HepG2 (cell line): ENCODE results near the gene ZNF281. TPM values are rescaled to one million over a fixed set of nuclear protein-coding genes. Genes with fewer than 3 reads are reported as not detected.

Experiments used
- ATAC-seq: fragments of 200-7000 bp; cut with Tn5 transposase; 3 replicates; pipeline ENCODE4 v1.9.1; 2020; ENCODE audit warnings: mild to moderate bottlenecking, moderate library complexity
- BruUV-seq: library from RNA; stranded (reverse); fragments of 400-500 nt; replicated peaks from 2 replicates; lab custom pipeline; 2021; lab: Mats Ljungman, UMichigan
- CTCF ChIA-PET: fragments of 300-600 bp; formaldehyde crosslinking; extraction: SDS; loops from one replicate; lab custom pipeline; 2021; ENCODE audit warnings: low total read pairs, inconsistent platforms, low intra/inter-chr PET ratio; lab: Yijun Ruan, JAX
- POLR2A ChIA-PET: fragments of 350-600 bp; sonication (Branson Sonifier 250); formaldehyde crosslinking; loops from one replicate; lab custom pipeline; 2020; ENCODE audit warnings: antibody characterized with exemption, inconsistent platforms; lab: Yijun Ruan, JAX
- DNase-seq: peaks from one replicate; pipeline ENCODE4 v3.0.0-alpha.2; 2015; ENCODE audit warnings: low spot score
- FAIRE-seq: peaks from 3 replicates; lab custom pipeline; 2011; peaks lifted over from hg19 to GRCh38; lab: Jason Lieb, UNC
- H2AFZ ChIP-seq: one replicate; pipeline ENCODE4 v1.6.1; 2011; ENCODE audit warnings: low read length, inconsistent platforms
- H3K27ac ChIP-seq: fragments of 300-600 bp; 3 replicates; pipeline ENCODE4 v1.8.0; 2011; ENCODE audit warnings: mixed run types, mild to moderate bottlenecking, mixed read lengths, low read length, inconsistent platforms; ENCODE audit not compliant: insufficient read depth; ENCODE audit errors: extremely low read length
- H3K27me3 ChIP-seq, 2 experiments: fragments of 200-600 bp in 1 of 2; 2 replicates in 1 of 2; 3 replicates in 1 of 2; pipeline versions ENCODE4 v1.6.0 to v1.8.0; 2011; ENCODE audit warnings: low read length in 2 of 2, mild to moderate bottlenecking in 2 of 2, moderate library complexity in 2 of 2, inconsistent platforms in 1 of 2; ENCODE audit not compliant: insufficient read depth in 2 of 2, control insufficient read depth in 1 of 2
- H3K36me3 ChIP-seq, 2 experiments: fragments of 200-600 bp in 1 of 2; replicated peaks in 1 of 2; 2 replicates in 1 of 2; 3 replicates in 1 of 2; pipeline versions ENCODE4 v1.5.1 to v1.8.0; 2011; ENCODE audit warnings: low read length in 2 of 2, inconsistent platforms in 1 of 2; ENCODE audit not compliant: insufficient read depth in 2 of 2, control insufficient read depth in 1 of 2
- H3K4me1 ChIP-seq: 2 replicates; pipeline ENCODE4 v1.5.1; 2012; ENCODE audit warnings: low read length, inconsistent platforms; ENCODE audit not compliant: insufficient read depth
- H3K4me2 ChIP-seq: 2 replicates; pipeline ENCODE4 v1.6.0; 2011; ENCODE audit warnings: low read depth, low read length, inconsistent platforms
- H3K4me3 ChIP-seq, 3 experiments: fragments of 200-600 bp in 1 of 3; sonication (generic), shearing (Covaris generic) in 1 of 3; replicated peaks in 1 of 3; 2 replicates each; pipeline ENCODE4 v1.5.1; 2011 to 2016; ENCODE audit warnings: low read length in 3 of 3, inconsistent platforms in 2 of 3, low read depth in 2 of 3, mild to moderate bottlenecking in 2 of 3, control low read depth in 1 of 3, mixed read lengths in 1 of 3; ENCODE audit not compliant: insufficient read depth in 1 of 3
- H3K79me2 ChIP-seq: one replicate; pipeline ENCODE4 v1.6.1; 2011; ENCODE audit warnings: low read length, inconsistent platforms; ENCODE audit not compliant: insufficient read depth
- H3K9ac ChIP-seq: 2 replicates; pipeline ENCODE4 v1.6.0; 2011; ENCODE audit warnings: mild to moderate bottlenecking, low read depth, low read length, inconsistent platforms; ENCODE audit not compliant: insufficient read depth
- H3K9me3 ChIP-seq: 2 replicates; pipeline ENCODE4 v1.5.1; 2012; ENCODE audit warnings: mild to moderate bottlenecking, low read length
- H4K20me1 ChIP-seq: 2 replicates; pipeline ENCODE4 v1.6.0; 2011; ENCODE audit warnings: inconsistent platforms, mild to moderate bottlenecking, low read length, moderate library complexity; ENCODE audit not compliant: insufficient read depth
- ATF1 ChIP-seq: IDR thresholded peaks from 2 replicates; pipeline ENCODE4 v1.6.1; 2016; ENCODE audit warnings: mild to moderate bottlenecking, control low read depth
- DPF2 ChIP-seq: sonication (generic); formaldehyde crosslinking; IDR thresholded peaks from 2 replicates; pipeline ENCODE4 v1.4.0; 2020; ENCODE audit warnings: mild to moderate bottlenecking, low read depth, missing genetic modification reagents, borderline replicate concordance
- EP300 ChIP-seq, 3 experiments: sonication (generic) in 1 of 3; formaldehyde crosslinking in 1 of 3; IDR thresholded peaks; 2 replicates each; pipeline versions ENCODE4 v1.5.1 to v1.6.1; 2011 to 2020; ENCODE audit warnings: low read depth in 2 of 3, low read length in 2 of 3, borderline replicate concordance in 1 of 3, improper control_type of control experiment in 1 of 3, mild to moderate bottlenecking in 1 of 3, missing genetic modification reagents in 1 of 3, moderate library complexity in 1 of 3
- FOXA1 ChIP-seq, 2 experiments: fragments of 450-650 bp in 1 of 2; sonication (generic) in 1 of 2; formaldehyde crosslinking in 1 of 2; IDR thresholded peaks; 2 replicates each; pipeline versions ENCODE4 v1.4.0 to v1.6.1; 2016 to 2020; ENCODE audit warnings: missing genetic modification reagents in 1 of 2
- FOXP1 ChIP-seq, 2 experiments: fragments of 450-650 bp in 1 of 2; IDR thresholded peaks; 2 replicates each; pipeline ENCODE4 v1.6.1; 2017 to 2018; ENCODE audit warnings: antibody characterized with exemption in 1 of 2
- HOXA3 ChIP-seq: sonication (generic); formaldehyde crosslinking; IDR thresholded peaks from 2 replicates; pipeline ENCODE4 v1.5.0; 2020; ENCODE audit warnings: missing genetic modification reagents
- MBD4 ChIP-seq: IDR thresholded peaks from 2 replicates; pipeline ENCODE4 v1.6.1; 2012; ENCODE audit warnings: low read length, inconsistent platforms, borderline replicate concordance
- POLR2G ChIP-seq: fragments of 200-400 bp; formaldehyde crosslinking; IDR thresholded peaks from 2 replicates; pipeline ENCODE4 v1.6.1; 2018; ENCODE audit warnings: mild to moderate bottlenecking, low read depth, low read length, moderate library complexity
- RARG ChIP-seq: sonication (generic); formaldehyde crosslinking; IDR thresholded peaks from 2 replicates; pipeline ENCODE4 v1.4.0; 2020; ENCODE audit warnings: low read depth, mild to moderate bottlenecking, missing genetic modification reagents
- ZNF12 ChIP-seq: sonication (generic); formaldehyde crosslinking; IDR thresholded peaks from 2 replicates; pipeline ENCODE4 v1.5.0; 2020; ENCODE audit warnings: missing genetic modification reagents
- ZNF441 ChIP-seq: sonication (generic); formaldehyde crosslinking; IDR thresholded peaks from 2 replicates; pipeline ENCODE4 v1.7.0; 2021; ENCODE audit warnings: missing genetic modification reagents, borderline replicate concordance
- ZNF552 ChIP-seq: sonication (generic); formaldehyde crosslinking; IDR thresholded peaks from 2 replicates; pipeline ENCODE4 v1.9.0; 2022; ENCODE audit warnings: missing genetic modification reagents, mild to moderate bottlenecking, borderline replicate concordance
- ZNF629 ChIP-seq: sonication (generic); formaldehyde crosslinking; conservative IDR thresholded peaks from 2 replicates; pipeline ENCODE4 v1.5.0; 2020; ENCODE audit warnings: missing genetic modification reagents
- ZNF672 ChIP-seq: sonication (generic); formaldehyde crosslinking; IDR thresholded peaks from 2 replicates; pipeline ENCODE4 v1.8.1; 2022; ENCODE audit warnings: missing genetic modification reagents
- ZNF775 ChIP-seq: sonication (generic); formaldehyde crosslinking; IDR thresholded peaks from 2 replicates; pipeline ENCODE4 v1.4.0; 2020; ENCODE audit warnings: missing genetic modification reagents, mild to moderate bottlenecking, moderate library complexity, borderline replicate concordance
- WGBS: methylation state at CpG from one replicate; pipeline ENCODE4 v1.1.6; 2017; ENCODE audit warnings: low lambda C conversion rate; 5-methylcytosine and 5-hydroxymethylcytosine counted together
- in situ Hi-C: cut with HindIII; loops from 2 replicates; pipeline ENCODE4 v1.10.0; 2017; ENCODE audit warnings: low pct_unique_long_range_greater_than_20kb; ENCODE audit not compliant: extremely low pct_ligation_motif_present
- intact Hi-C: fragments of 100-400 bp; cut with micrococcal nuclease; formaldehyde crosslinking; loops from one replicate; pipeline ENCODE4 v1.10.0; 2022; ENCODE audit not compliant: unreplicated experiment
- polyA plus RNA-seq, 8 experiments: library from polyadenylated mRNA; depleted of rRNA in 3 of 8; stranded (reverse) in 7 of 8; unstranded in 1 of 8; fragments of >200 nt; fragmentation: Illumina TruSeq in 4 of 8; extraction: Trizol in 4 of 8; gene quantifications; 2 replicates each; pipeline versions ENCODE4 v1.2.1 to v1.2.3, GENCODE V29; 2011 to 2016; ENCODE audit warnings: low read depth in 4 of 8, missing spikeins in 1 of 8, mixed read lengths in 1 of 8; ENCODE audit not compliant: insufficient read depth in 1 of 8
- total RNA-seq, 5 experiments: library from RNA; depleted of rRNA; stranded (reverse); fragments of >200 nt; fragmentation: Illumina TruSeq; extraction: Trizol; gene quantifications; 2 replicates each; pipeline ENCODE4 v1.2.3, GENCODE V29; 2016; ENCODE audit warnings: low read depth in 1 of 5
- TF ChIP-seq, protein P1 (sequence below): IDR thresholded peaks from 2 replicates; pipeline ENCODE4 v1.6.1; 2016; ENCODE audit warnings: missing genetic modification reagents, missing compliant biosample characterization
- TF ChIP-seq, protein P2 (sequence below): sonication (generic); formaldehyde crosslinking; IDR thresholded peaks from 2 replicates; pipeline ENCODE4 v1.5.1; 2020; ENCODE audit warnings: mild to moderate bottlenecking, missing genetic modification reagents, borderline replicate concordance
- TF ChIP-seq, protein P3 (sequence below): sonication (generic); formaldehyde crosslinking; IDR thresholded peaks from 2 replicates; pipeline ENCODE4 v1.8.0; 2022; ENCODE audit warnings: missing genetic modification reagents, low read depth, mild to moderate bottlenecking, borderline replicate concordance
- TF ChIP-seq, protein P4 (sequence below), 2 experiments: sonication (generic) in 1 of 2; formaldehyde crosslinking in 1 of 2; IDR thresholded peaks; 2 replicates each; pipeline versions ENCODE4 v1.5.1 to v1.6.1; 2011 to 2020; ENCODE audit warnings: borderline replicate concordance in 1 of 2, low read depth in 1 of 2, low read length in 1 of 2, mild to moderate bottlenecking in 1 of 2, missing genetic modification reagents in 1 of 2, moderate library complexity in 1 of 2

The ZNF281 gene
- total and polyA plus RNA-seq, 2 of the 13 experiments (the other 11 are each of a cell fraction or from before 2014, with no cell fraction given): 7.7 to 20.6 TPM

DNA sequence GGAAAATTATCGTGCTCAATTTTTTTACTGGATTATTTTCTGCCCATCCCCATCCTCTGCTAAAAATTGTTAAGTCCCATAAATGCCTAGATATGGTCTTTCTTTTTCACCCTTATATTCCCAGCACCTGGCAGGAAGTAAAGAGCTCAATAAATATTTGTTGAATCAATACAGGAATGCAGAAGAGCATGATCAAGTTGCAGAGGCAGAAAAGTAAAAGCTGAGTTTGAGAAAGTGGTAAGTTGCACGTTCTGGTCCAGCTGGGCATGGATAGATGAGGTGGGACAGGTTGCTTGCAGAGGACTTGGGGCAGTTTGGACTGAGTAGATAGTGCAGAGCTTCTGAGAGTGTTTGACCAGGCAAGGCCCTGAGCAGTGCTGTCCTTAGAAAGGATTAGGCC is 40.1 kb downstream of the ZNF281 start:
- ATAC-seq (peak; percentile 26), FAIRE-seq (no peak), DNase-seq (peak; percentile 40)
- ChIA-PET CTCF (no interaction called here), POLR2A (interaction anchor here (0.6 to 2.1 kb wide), 4 partner anchors 11 to 300 kb away, joined by 3 to 10 read pairs (median 6); partner anchors contain the start of genes DDX59 and ZNF281)
- no peaks in the 10 kb centered on the region for H3K27me3 ChIP-seq
- no peak overlapping the region for H3K9ac ChIP-seq
- peak overlapping the region; percentile 25 for H3K27ac ChIP-seq
- BruUV-seq: no TSS peak
- intact Hi-C loops: loop anchor here (5.0 to 10.0 kb wide), 2 partner anchors 32 to 55 kb away; no protein-coding TSS in a partner anchor
- no peaks in the 10 kb centered on the region for H4K20me1 ChIP-seq
- H3K4me1 ChIP-seq: peaks cover 97% of the 10 kb centered on the region
- H3K4me3 ChIP-seq: no peak overlapping the region
- no peaks in the 10 kb centered on the region for H3K79me2 ChIP-seq
- peak overlapping the region; percentile 37 for H3K4me2 ChIP-seq
- H2AFZ ChIP-seq: no peak overlapping the region
- in situ Hi-C loops: no loop called here
- H3K36me3 ChIP-seq: no peaks in the 10 kb centered on the region; a peak in 1 of 5 replicates
- no peaks in the 10 kb centered on the region for H3K9me3 ChIP-seq
- WGBS: 52% methylated on average over 2 of the region's 2 CpGs
- TF ChIP-seq, protein P1, sequence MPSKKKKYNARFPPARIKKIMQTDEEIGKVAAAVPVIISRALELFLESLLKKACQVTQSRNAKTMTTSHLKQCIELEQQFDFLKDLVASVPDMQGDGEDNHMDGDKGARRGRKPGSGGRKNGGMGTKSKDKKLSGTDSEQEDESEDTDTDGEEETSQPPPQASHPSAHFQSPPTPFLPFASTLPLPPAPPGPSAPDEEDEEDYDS: peak; percentile 47; the same call in 1 of the 2 replicates
- no peak for TF ChIP-seq RARG
- no peak for TF ChIP-seq ATF1 (CRISPR knock-in tag)
- TF ChIP-seq MBD4: no peak
- TF ChIP-seq, protein P2, sequence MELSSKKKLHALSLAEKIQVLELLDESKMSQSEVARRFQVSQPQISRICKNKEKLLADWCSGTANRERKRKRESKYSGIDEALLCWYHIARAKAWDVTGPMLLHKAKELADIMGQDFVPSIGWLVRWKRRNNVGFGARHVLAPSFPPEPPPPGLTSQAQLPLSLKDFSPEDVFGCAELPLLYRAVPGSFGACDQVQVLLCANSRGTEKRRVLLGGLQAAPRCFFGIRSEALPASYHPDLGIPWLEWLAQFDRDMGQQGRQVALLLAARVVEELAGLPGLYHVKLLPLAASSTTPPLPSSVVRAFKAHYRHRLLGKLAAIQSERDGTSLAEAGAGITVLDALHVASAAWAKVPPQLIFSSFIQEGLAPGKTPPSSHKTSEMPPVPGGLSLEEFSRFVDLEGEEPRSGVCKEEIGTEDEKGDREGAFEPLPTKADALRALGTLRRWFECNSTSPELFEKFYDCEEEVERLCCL (CRISPR knock-in tag): no peak
- TF ChIP-seq POLR2G: no peak
- TF ChIP-seq ZNF629 (CRISPR knock-in tag): no peak
- no peak for TF ChIP-seq HOXA3 (CRISPR knock-in tag)
- TF ChIP-seq FOXP1 (IDR thresholded peaks at IDR 0.05): no peak
- TF ChIP-seq FOXP1 (CRISPR knock-in tag; IDR thresholded peaks at IDR 0.05): peak; percentile 33; the same call in 1 of the 2 replicates
- TF ChIP-seq ZNF552 (CRISPR knock-in tag): no peak
- peak; percentile 59; the same call in 1 of the 2 replicates for TF ChIP-seq DPF2 (CRISPR knock-in tag)
- TF ChIP-seq, protein P3, sequence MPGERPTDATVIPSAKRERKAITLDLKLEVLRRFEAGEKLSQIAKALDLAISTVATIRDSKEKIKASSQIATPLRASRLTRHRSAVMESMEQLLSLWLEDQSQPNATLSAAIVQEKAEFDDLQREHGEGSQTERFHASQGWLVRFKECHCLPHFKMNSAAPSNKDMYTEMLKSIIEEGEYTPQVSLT (CRISPR knock-in tag): no peak
- TF ChIP-seq ZNF775 (CRISPR knock-in tag): no peak
- TF ChIP-seq EP300 (IDR thresholded peaks at IDR 0.05; ENCODE audit: low read depth in 2 of 2, low read length in 2 of 2): peak in 1 of 2 experiments; percentile 58; a peak in 1 of 4 replicates
- TF ChIP-seq EP300 (CRISPR knock-in tag; IDR thresholded peaks at IDR 0.05; ENCODE audit: borderline replicate concordance): no peak
- TF ChIP-seq ZNF672 (CRISPR knock-in tag): no peak
- no peak for TF ChIP-seq FOXA1 (IDR thresholded peaks at IDR 0.05)
- TF ChIP-seq FOXA1 (CRISPR knock-in tag; IDR thresholded peaks at IDR 0.05): 0 out of 2 replicates have a peak, but pooled peaks have one; percentile 23
- TF ChIP-seq, protein P4, sequence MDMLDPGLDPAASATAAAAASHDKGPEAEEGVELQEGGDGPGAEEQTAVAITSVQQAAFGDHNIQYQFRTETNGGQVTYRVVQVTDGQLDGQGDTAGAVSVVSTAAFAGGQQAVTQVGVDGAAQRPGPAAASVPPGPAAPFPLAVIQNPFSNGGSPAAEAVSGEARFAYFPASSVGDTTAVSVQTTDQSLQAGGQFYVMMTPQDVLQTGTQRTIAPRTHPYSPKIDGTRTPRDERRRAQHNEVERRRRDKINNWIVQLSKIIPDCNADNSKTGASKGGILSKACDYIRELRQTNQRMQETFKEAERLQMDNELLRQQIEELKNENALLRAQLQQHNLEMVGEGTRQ (IDR thresholded peaks at IDR 0.05; ENCODE audit: low read depth, low read length): no peak
- TF ChIP-seq, protein P4 (CRISPR knock-in tag; IDR thresholded peaks at IDR 0.05; ENCODE audit: borderline replicate concordance): no peak
- TF ChIP-seq ZNF441: no peak
- no peak for TF ChIP-seq ZNF12
